Stimulated activated CD8-positive, alpha-beta memory T cell treated with anti-CD3 and anti-CD28 coated beads, Interleukin-12 subunit alpha, Interleukin-12 subunit beta, amount 100 ng/mL, for 4 hours (primary cell): ENCODE results near the gene COG5.
"Not testable (repeated sequence)": the region's sequence is repeated elsewhere in the genome, so short reads cannot be mapped to it uniquely, and the experiment has no call there.

Experiments
- DNase-seq: peaks from one replicate; pipeline ENCODE4 v3.0.0-alpha.2; 2020; ENCODE audit warnings: low read depth

COG5 gene

GRCh38 chr7:107220806-107221205 lies 342.9 kb downstream of the COG5 start:
- DNase-seq, result not testable (repeated sequence)

- DNase-seq, result no peak
Measured at GRCh38 chr7:107220356-107220755, 343.4 kb downstream of the COG5 start.

GRCh38 chr7:107219563-107220244 lies 344.0 kb downstream of the COG5 start:
- no peak for DNase-seq

GRCh38 chr7:107213945-107214344 lies 349.8 kb downstream of the COG5 start:
- DNase-seq, result no peak

- DNase-seq, result no peak
Measured at GRCh38 chr7:107213193-107213788, 350.4 kb downstream of the COG5 start.

- no peak for DNase-seq
Measured at GRCh38 chr7:107212725-107213124, 351.0 kb downstream of the COG5 start.

GRCh38 chr7:107210400-107210799 lies 353.3 kb downstream of the COG5 start:
- no peak for DNase-seq

GRCh38 chr7:107209565-107209964 lies 354.2 kb downstream of the COG5 start:
- no peak for DNase-seq

GRCh38 chr7:107208563-107208962 lies 355.2 kb downstream of the COG5 start:
- DNase-seq, result no peak

GRCh38 chr7:107208024-107208521 lies 355.6 kb downstream of the COG5 start:
- DNase-seq, result no peak

- DNase-seq, result no peak
Measured at GRCh38 chr7:107207459-107207858, 356.3 kb downstream of the COG5 start.

GRCh38 chr7:107206706-107207105 lies 357.0 kb downstream of the COG5 start:
- no peak for DNase-seq

- no peak for DNase-seq
Measured at GRCh38 chr7:107206136-107206535, 357.6 kb downstream of the COG5 start.

GRCh38 chr7:107203607-107204006 lies 360.1 kb downstream of the COG5 start:
- DNase-seq, result no peak

- DNase-seq, result no peak
Measured at GRCh38 chr7:107201795-107202450, 361.8 kb downstream of the COG5 start.

- DNase-seq, result no peak
Measured at GRCh38 chr7:107196834-107197610, 366.7 kb downstream of the COG5 start.

GRCh38 chr7:107194052-107194451 lies 369.7 kb downstream of the COG5 start:
- no peak for DNase-seq

- no peak for DNase-seq
Measured at GRCh38 chr7:107190090-107190489, 373.6 kb downstream of the COG5 start.

- DNase-seq, result no peak
Measured at GRCh38 chr7:107187774-107188173, 375.9 kb downstream of the COG5 start.

- no peak for DNase-seq
Measured at GRCh38 chr7:107186240-107186639, 377.5 kb downstream of the COG5 start.

GRCh38 chr7:107185716-107186115 lies 378.0 kb downstream of the COG5 start:
- no peak for DNase-seq

- no peak for DNase-seq
Measured at GRCh38 chr7:107181172-107181571, 382.5 kb downstream of the COG5 start.
